Erythroblast (primary cell): ENCODE data around the gene PGRMC1.

Experiments
- GATA1 ChIP-seq: IDR thresholded peaks from 2 replicates; pipeline ENCODE4 v1.6.1; 2011; ENCODE audit warnings: low read depth, mild to moderate bottlenecking, control low read depth, low read length, moderate library complexity
- POLR2A ChIP-seq: IDR thresholded peaks from 2 replicates; pipeline ENCODE4 v1.6.1; 2011; ENCODE audit warnings: mild to moderate bottlenecking, low read length

- TF ChIP-seq POLR2A (no peak), GATA1 (no peak)
Observed at GRCh38 chrX:119190831-119191230, 45.3 kb upstream of the PGRMC1 start.
